Activated naive CD4-positive, alpha-beta T cell treated with anti-CD3 and anti-CD28 coated beads, Interleukin-2, amount 10 ng/mL, durations not matched to agents 7 days and 5 days (primary cell): Measurements from ENCODE around the gene SACS.

ENCODE experiments used
- CTCF ChIA-PET: fragments of 350-600 bp; sonication (Branson Sonifier 250); formaldehyde crosslinking; loops from one replicate; lab custom pipeline; 2021; ENCODE audit warnings: antibody characterized with exemption; lab: Charles Lee
- DNase-seq: peaks from one replicate; pipeline ENCODE4 v3.0.0-alpha.2; 2020
- H3K27ac Mint-ChIP-seq: one replicate; pipeline ENCODE4 v1.8.0; 2021; ENCODE audit warnings: mild to moderate bottlenecking, moderate library complexity, mixed read lengths
- H3K27me3 Mint-ChIP-seq: one replicate; pipeline ENCODE4 v1.8.0; 2021; ENCODE audit warnings: mild to moderate bottlenecking, mixed read lengths
- H3K36me3 Mint-ChIP-seq: one replicate; pipeline ENCODE4 v1.8.0; 2021; ENCODE audit warnings: mixed read lengths
- H3K4me1 Mint-ChIP-seq: one replicate; pipeline ENCODE4 v1.8.0; 2021; ENCODE audit warnings: mixed read lengths
- H3K4me3 Mint-ChIP-seq: one replicate; pipeline ENCODE4 v1.8.0; 2021; ENCODE audit warnings: mild to moderate bottlenecking, moderate library complexity, mixed read lengths
- H3K9me3 Mint-ChIP-seq: one replicate; pipeline ENCODE4 v1.8.0; 2021; ENCODE audit warnings: mixed read lengths

The SACS gene, protein sequence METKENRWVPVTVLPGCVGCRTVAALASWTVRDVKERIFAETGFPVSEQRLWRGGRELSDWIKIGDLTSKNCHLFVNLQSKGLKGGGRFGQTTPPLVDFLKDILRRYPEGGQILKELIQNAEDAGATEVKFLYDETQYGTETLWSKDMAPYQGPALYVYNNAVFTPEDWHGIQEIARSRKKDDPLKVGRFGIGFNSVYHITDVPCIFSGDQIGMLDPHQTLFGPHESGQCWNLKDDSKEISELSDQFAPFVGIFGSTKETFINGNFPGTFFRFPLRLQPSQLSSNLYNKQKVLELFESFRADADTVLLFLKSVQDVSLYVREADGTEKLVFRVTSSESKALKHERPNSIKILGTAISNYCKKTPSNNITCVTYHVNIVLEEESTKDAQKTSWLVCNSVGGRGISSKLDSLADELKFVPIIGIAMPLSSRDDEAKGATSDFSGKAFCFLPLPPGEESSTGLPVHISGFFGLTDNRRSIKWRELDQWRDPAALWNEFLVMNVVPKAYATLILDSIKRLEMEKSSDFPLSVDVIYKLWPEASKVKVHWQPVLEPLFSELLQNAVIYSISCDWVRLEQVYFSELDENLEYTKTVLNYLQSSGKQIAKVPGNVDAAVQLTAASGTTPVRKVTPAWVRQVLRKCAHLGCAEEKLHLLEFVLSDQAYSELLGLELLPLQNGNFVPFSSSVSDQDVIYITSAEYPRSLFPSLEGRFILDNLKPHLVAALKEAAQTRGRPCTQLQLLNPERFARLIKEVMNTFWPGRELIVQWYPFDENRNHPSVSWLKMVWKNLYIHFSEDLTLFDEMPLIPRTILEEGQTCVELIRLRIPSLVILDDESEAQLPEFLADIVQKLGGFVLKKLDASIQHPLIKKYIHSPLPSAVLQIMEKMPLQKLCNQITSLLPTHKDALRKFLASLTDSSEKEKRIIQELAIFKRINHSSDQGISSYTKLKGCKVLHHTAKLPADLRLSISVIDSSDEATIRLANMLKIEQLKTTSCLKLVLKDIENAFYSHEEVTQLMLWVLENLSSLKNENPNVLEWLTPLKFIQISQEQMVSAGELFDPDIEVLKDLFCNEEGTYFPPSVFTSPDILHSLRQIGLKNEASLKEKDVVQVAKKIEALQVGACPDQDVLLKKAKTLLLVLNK (N-terminal part only)

DNA sequence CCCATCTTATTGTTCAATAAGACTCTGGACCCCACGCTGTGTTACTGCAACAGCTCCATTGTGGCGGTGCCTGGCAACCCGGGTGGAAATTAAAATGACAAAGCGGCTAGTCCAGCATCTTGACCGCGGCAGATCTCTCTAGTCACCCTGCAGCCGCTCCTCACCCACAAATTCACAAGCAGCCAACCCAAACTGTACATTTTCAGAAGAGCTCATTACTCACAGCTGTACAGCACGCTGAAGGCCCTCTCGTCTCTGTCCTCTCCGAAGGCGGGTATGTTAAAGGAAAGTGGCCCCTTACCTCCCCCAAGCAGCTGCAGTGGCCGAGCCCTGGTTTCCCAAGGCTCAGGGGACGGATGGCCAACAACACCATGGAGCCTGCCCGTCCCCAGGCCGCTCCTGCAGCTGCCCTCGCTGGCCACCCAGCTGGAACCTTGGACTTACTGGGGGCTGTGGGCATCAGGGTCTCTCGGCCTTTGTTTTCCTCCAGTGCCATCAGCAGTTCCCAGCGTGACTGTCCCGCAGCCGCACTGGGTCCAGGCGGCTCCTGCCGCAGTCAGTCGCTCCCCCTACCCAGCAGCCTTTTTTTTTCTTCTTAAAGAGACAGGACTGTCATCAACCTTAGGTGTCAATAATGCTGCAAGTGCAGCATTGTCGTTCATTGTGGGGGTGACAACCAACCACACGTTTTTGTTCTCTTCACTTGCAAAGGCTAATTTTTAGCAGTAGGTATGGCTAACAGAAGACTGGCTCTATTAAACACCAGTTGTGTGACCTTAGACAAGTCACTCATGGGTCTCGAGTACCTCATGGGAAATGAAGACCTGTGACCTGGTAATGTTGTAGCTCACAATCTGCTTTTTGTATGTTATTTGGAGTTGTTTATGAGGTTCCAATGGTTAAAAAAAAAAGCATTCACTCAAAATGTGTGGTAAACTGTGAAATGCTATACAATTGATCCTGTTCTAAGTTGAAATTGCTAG lies at the start of gene SACS:
SACS (minus strand) TSS at position 532 of the 983 bp plus-strand sequence. CDS start 22,463 bp downstream, outside the sequence.
- H3K9me3 Mint-ChIP-seq: no peaks in the 10 kb centered on the region
- CTCF ChIA-PET: no interaction called here
- no peaks in the 10 kb centered on the region for H3K4me1 Mint-ChIP-seq
- DNase-seq: no peak
- no peak within 1 kb of the TSS for H3K27ac Mint-ChIP-seq
- no peaks in the 10 kb centered on the region for H3K36me3 Mint-ChIP-seq
- no peak within 1 kb of the TSS for H3K4me3 Mint-ChIP-seq
- H3K27me3 Mint-ChIP-seq: peaks cover 43% of the 10 kb centered on the region

DNA sequence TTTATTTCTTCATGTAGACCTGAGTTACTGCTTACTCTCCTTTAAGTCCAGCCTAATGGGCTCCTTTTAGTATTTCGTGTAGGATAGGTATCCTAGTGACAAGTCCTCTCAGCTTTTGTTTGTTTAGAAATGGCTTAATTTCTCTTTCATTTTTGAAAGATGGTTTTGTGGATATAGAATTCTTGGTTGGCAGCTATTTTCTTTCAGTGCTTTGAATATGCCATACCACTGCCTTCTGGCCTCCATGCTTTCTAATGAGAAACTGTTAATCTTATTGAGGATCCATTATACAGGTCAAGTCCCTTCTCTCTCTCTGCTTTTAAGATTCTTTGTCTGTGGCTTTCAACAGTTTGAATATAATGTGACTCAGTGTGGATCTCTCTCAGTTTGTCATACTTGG lies 46.8 kb upstream of the SACS start:
- Mint-ChIP-seq H3K36me3 (peaks cover 2% of the 10 kb centered on the region), H3K27me3 (peaks cover 15% of the 10 kb centered on the region), H3K9me3 (peaks cover 9% of the 10 kb centered on the region), H3K27ac (no peak overlapping the region), H3K4me1 (no peaks in the 10 kb centered on the region), H3K4me3 (no peak overlapping the region)
- no peak for DNase-seq
- CTCF ChIA-PET: interaction anchor here (1.2 kb wide), 1 partner anchor 14 kb away, joined by 6 read pairs; no protein-coding TSS in a partner anchor

DNA sequence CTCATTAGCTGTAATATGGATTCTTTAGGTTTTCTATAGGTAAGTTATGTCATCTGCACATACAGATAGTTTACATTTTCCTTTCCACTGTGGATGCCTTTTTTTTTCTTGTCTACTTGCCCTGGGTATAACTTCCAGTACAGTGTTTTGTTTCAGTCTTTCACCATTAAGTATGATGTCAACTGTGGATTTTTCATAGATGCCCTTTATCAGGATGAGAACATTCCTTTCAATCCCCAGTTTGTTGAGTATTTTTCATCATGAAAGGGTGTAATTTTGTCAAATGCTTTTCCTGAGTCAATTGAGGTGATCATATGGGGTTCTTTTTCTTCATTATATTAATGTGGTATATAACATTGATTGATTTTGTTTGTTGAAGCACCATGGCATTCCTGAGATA lies 43.6 kb upstream of the SACS start:
- Mint-ChIP-seq H3K4me1 (no peaks in the 10 kb centered on the region), H3K27ac (no peak overlapping the region), H3K4me3 (no peak overlapping the region), H3K27me3 (peaks cover 12% of the 10 kb centered on the region), H3K36me3 (peaks cover 2% of the 10 kb centered on the region), H3K9me3 (peaks cover 9% of the 10 kb centered on the region)
- CTCF ChIA-PET: no interaction called here
- no peak for DNase-seq

DNA sequence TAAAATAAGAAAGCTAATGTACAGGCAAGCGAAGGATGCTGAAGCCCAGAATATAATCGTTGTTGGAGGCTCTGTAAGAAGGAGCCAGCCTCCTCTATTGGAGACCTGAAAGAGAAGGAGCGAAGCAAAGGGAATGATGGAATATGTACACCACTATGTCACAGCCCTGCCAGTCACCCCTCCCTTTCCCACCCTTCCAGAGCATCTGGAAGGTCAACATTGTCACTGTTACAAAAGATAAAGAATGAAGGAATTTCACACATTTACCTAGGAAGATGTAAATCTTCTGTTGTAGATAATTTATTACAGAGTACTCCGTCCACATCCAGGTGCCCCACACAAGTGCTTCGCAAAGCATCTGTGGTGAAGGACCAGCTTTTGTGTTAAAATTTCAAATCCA lies 39.7 kb upstream of the SACS start:
- Mint-ChIP-seq H3K27ac (no peak overlapping the region), H3K9me3 (no peaks in the 10 kb centered on the region), H3K36me3 (no peaks in the 10 kb centered on the region), H3K4me1 (no peaks in the 10 kb centered on the region), H3K27me3 (peaks cover 27% of the 10 kb centered on the region), H3K4me3 (no peak overlapping the region)
- CTCF ChIA-PET: no interaction called here
- no peak for DNase-seq

DNA sequence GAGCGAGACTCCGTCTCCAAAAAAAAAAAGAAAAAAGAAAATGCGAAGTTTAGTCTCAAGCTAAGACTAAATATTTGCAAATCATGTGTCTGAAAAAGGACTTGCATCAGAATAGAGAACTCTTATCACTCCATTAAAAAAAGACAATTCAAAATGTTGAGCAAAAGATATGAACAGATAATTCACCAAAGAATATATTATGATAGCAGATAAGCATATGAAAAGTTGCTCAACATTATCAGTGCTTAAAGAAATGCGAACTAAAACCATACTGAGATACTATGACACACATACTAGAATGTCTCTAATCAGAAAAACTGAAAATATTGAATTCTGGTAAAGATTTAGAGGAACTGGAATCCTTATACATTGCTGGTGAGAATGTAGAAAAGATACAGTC lies 38.7 kb upstream of the SACS start:
- Mint-ChIP-seq H3K27ac (no peak overlapping the region), H3K4me1 (no peaks in the 10 kb centered on the region), H3K36me3 (no peaks in the 10 kb centered on the region), H3K9me3 (no peaks in the 10 kb centered on the region), H3K27me3 (peaks cover 27% of the 10 kb centered on the region), H3K4me3 (no peak overlapping the region)
- CTCF ChIA-PET: no interaction called here
- no peak for DNase-seq

DNA sequence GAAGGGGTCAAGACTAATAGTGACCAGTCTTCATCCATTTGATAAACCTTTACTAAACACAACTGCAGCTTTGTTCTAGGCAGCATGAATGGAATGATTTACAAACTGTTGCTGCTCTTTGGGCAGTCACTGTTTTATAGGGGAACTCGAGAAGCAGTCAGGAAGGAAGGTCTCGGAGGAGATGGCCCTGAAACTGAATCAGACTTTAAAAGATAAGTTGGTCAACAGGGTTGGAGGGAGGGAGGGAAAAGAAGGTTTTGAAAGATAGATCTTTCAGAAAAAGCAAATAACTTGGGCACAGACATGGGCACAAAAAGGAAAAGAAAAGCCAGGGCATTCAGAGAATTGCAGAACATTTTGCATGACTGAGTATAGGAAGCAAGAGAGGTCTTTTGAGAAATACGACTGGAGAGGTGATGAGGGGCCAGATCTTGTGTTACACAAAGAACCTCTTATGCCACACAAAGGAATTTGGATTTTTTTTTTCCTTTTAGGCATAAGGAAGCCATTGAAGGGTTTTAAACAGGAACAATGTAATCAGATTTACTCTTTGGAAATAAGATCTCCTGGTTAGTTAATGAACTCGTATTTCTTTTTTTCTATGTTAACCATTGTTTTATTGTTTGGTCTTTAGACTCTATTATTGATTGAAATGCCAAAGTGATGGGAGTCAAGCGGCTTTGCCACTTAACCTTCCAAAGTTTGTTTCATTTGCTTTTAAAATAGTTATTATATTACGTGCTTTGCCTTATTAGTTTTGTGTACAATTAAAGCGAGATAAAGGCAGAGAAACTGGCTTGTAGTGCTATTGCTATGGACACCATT lies 37.5 kb upstream of the SACS start:
- CTCF ChIA-PET: no interaction called here
- DNase-seq: no peak
- no peaks in the 10 kb centered on the region for H3K9me3 Mint-ChIP-seq
- H3K27me3 Mint-ChIP-seq: peaks cover 33% of the 10 kb centered on the region
- H3K27ac Mint-ChIP-seq: no peak overlapping the region
- H3K4me1 Mint-ChIP-seq: peaks cover 6% of the 10 kb centered on the region
- H3K4me3 Mint-ChIP-seq: no peak overlapping the region
- H3K36me3 Mint-ChIP-seq: no peaks in the 10 kb centered on the region

DNA sequence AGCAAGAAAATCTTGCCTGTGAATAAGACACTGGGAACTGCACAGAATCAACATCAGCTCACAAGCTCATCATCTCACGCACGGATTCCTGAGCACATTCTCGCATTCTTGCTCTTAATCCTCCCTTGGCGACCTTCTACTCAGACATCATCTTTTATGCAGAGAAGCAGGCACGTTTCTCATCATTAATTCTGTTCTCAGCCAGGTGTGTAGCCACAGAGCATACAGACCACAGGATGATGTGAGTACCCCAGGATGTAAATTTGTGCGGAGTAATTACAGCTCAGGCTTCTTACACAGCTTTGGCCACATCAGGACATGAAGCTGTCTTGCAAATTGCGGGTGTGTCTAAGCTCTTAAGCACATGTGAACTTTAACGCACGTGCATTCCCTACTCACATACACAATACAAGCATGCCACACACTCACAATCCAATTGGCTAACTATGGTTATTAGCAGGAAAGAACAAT lies 36.5 kb upstream of the SACS start:
- CTCF ChIA-PET: interaction anchor here (0.8 kb wide), 1 partner anchor 109 kb away, joined by 3 read pairs; no protein-coding TSS in a partner anchor
- no peak overlapping the region for H3K4me3 Mint-ChIP-seq
- peaks cover 7% of the 10 kb centered on the region for H3K4me1 Mint-ChIP-seq
- no peaks in the 10 kb centered on the region for H3K9me3 Mint-ChIP-seq
- peaks cover 31% of the 10 kb centered on the region for H3K27me3 Mint-ChIP-seq
- DNase-seq: no peak
- H3K36me3 Mint-ChIP-seq: no peaks in the 10 kb centered on the region
- H3K27ac Mint-ChIP-seq: no peak overlapping the region

DNA sequence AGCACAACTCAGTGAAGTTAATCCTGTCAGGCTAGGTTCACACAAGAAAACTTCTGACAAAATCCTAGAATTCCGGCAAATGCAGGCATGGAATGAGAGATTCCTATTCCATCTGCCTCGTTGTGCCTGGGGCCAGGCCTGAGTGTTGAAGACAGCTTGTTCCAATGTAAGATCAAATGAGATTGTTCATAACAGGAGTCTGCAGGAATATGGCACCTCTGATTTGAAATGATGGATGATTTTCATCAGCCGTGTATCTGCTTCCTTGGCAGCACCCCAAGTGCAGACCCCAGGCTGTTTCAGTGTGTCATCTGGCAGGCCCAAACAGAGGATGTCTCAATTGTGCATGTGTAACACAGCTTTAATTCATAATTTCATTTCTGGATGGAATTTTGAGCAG lies 35.3 kb upstream of the SACS start:
- Mint-ChIP-seq H3K4me3 (no peak overlapping the region), H3K4me1 (peaks cover 7% of the 10 kb centered on the region), H3K9me3 (no peaks in the 10 kb centered on the region), H3K27ac (no peak overlapping the region), H3K36me3 (no peaks in the 10 kb centered on the region), H3K27me3 (peaks cover 26% of the 10 kb centered on the region)
- DNase-seq: no peak
- CTCF ChIA-PET: interaction anchor here (0.7 to 3.0 kb wide), 7 partner anchors 60 to 680 kb away, joined by 3 to 16 read pairs (median 4); partner anchors contain the start of gene MIPEP

DNA sequence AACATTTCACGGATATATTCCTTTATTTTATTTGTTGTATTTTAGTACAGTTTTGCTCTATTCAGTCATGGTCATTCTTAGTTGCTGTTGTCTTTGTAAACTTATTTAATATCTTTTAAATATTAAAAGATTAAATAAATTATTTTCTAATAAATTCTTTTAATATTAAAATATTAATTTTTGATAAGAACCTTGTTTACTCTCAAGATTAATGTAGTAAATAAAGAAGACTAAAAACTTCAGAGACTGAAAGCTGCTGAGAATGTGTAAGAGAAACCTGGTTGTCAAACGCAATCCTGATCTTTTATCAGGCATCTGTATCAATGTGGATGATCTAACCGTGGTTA lies 34.4 kb upstream of the SACS start:
- Mint-ChIP-seq H3K36me3 (no peaks in the 10 kb centered on the region), H3K27me3 (peaks cover 26% of the 10 kb centered on the region), H3K9me3 (no peaks in the 10 kb centered on the region), H3K27ac (no peak overlapping the region), H3K4me3 (no peak overlapping the region), H3K4me1 (peaks cover 7% of the 10 kb centered on the region)
- CTCF ChIA-PET: interaction anchor here (1.0 to 3.0 kb wide), 6 partner anchors 59 to 432 kb away, joined by 3 to 16 read pairs (median 8); partner anchors contain the start of gene MIPEP
- DNase-seq: no peak

DNA sequence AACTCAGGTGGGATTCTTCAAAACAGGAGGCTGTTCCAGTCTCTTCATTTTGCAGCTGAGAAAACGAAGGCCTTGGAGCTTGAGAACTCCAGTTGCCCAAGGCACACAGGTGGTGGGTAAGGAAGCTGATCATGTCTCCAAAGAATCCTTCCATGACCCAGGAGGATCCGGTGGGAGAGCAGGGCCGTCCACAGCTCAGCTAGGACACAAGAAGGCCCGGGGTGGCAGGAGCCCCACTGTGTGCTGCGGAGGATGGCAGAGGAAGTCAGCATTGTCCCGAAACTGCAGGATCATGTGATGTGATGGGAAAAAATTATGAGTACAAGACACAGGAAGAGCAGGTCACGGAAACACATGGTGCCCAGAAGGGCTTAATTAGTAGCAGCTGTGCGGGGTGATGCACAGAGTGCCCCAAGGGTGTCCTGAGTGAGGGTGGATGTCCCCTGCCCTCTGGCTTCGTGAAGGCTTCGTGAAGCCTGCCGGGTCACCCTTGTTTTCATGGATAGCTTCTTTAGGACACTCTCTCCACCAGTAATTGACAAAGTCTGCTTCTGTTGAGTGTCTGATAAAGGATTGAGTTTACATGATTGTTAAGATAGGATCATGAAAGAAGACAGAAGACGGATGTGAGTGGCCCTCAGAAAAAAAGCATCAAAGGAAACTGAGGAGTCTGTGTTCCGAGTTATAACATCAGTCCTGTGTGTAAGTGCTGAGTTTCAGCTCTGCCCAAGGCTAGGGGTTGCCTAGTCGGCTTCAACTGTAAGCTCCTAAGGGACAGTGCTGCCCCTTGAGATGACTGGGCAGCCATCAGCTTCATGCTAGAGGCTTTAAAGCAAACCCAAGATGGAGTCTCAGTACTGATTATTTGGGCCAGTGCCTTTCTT lies 33.8 kb upstream of the SACS start:
- CTCF ChIA-PET: interaction anchor here (0.6 to 3.0 kb wide), 12 partner anchors 8 to 436 kb away, joined by 3 to 16 read pairs (median 6); partner anchors contain the start of gene MIPEP
- H3K4me1 Mint-ChIP-seq: peaks cover 7% of the 10 kb centered on the region
- peaks cover 26% of the 10 kb centered on the region for H3K27me3 Mint-ChIP-seq
- H3K4me3 Mint-ChIP-seq: no peak overlapping the region
- no peaks in the 10 kb centered on the region for H3K9me3 Mint-ChIP-seq
- no peak for DNase-seq
- no peak overlapping the region for H3K27ac Mint-ChIP-seq
- H3K36me3 Mint-ChIP-seq: no peaks in the 10 kb centered on the region

DNA sequence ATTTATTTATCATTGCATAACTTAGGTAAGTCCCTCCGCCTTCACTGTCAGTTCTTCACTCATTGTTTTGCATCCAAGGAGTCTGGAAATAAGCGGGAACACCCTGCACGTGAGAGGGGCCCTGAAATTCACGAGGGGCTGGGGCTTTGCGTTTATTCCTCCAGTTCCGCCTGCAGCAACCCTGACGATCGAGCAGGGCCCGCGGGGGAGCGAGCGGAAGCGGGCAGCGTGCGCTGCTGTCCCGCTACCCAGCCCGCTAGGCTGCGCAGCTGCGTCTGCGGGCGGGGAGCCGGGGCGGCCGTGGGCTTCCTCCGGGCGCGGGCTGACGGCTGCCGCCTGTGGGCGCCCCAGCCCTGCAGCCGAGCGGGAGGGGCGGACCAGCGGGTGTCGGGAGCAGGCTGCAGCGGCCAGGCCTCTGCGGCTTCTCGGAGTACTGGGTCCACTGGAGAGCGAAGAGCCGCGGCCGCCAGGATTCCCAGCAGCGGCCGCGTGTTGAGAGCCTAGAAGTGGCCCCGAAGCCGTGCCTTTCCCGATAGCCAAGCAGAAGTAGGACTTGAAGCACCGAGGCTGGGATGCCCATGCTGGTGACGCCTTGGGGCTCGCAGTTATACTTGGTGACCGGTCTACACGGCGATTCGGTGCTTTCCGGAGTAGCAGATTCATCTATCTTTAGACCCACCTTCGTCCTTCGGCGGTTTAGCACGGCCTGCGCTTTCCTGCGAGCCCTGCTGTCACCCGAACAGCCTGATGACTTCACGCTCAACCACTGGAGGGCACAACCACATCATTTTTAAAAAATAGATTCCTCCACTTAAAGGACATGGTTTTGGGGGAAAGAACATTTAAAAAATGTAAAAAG lies 32.9 kb upstream of the SACS start:
- Mint-ChIP-seq H3K27ac (no peak overlapping the region), H3K4me1 (peaks cover 7% of the 10 kb centered on the region), H3K9me3 (no peaks in the 10 kb centered on the region), H3K36me3 (no peaks in the 10 kb centered on the region), H3K4me3 (peak overlapping the region; percentile 65), H3K27me3 (peaks cover 26% of the 10 kb centered on the region)
- CTCF ChIA-PET: interaction anchor here (1.0 to 3.0 kb wide), 9 partner anchors 9 to 437 kb away, joined by 3 to 16 read pairs (median 6); partner anchors contain the start of gene MIPEP
- DNase-seq: peak; percentile 74
